ENCODE data around the gene BLM.

The BLM gene

DNA sequence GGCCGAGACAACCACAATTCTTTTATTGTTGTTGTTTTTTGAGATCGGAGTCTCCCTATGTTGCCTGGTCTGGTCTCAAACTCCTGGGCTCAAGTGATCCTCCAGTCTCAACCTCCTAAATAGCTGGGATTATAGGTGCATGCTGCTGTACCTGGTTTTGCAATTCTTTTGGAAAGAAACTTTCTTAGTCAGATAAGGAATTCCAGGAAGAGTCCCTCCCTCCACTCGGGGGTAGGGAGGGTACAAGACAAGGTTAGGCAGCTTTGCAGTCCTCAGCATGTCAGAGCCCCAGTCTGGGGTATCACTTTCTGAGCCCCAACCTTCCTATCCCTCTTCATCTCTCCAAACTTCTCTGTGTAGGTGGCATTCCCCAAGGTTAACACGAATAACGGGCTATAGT is 117.5 kb downstream of the BLM start:
- no peak overlapping the region for H3K4me3 ChIP-seq (ENCODE audit: low read length)
- no peak for DNase-seq (ENCODE audit: low read depth)
- TF ChIP-seq, protein P1, sequence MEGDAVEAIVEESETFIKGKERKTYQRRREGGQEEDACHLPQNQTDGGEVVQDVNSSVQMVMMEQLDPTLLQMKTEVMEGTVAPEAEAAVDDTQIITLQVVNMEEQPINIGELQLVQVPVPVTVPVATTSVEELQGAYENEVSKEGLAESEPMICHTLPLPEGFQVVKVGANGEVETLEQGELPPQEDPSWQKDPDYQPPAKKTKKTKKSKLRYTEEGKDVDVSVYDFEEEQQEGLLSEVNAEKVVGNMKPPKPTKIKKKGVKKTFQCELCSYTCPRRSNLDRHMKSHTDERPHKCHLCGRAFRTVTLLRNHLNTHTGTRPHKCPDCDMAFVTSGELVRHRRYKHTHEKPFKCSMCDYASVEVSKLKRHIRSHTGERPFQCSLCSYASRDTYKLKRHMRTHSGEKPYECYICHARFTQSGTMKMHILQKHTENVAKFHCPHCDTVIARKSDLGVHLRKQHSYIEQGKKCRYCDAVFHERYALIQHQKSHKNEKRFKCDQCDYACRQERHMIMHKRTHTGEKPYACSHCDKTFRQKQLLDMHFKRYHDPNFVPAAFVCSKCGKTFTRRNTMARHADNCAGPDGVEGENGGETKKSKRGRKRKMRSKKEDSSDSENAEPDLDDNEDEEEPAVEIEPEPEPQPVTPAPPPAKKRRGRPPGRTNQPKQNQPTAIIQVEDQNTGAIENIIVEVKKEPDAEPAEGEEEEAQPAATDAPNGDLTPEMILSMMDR (IDR thresholded peaks at IDR 0.05; ENCODE audit: insufficient read depth, low read depth, low read length, missing control alignments): no peak

DNA sequence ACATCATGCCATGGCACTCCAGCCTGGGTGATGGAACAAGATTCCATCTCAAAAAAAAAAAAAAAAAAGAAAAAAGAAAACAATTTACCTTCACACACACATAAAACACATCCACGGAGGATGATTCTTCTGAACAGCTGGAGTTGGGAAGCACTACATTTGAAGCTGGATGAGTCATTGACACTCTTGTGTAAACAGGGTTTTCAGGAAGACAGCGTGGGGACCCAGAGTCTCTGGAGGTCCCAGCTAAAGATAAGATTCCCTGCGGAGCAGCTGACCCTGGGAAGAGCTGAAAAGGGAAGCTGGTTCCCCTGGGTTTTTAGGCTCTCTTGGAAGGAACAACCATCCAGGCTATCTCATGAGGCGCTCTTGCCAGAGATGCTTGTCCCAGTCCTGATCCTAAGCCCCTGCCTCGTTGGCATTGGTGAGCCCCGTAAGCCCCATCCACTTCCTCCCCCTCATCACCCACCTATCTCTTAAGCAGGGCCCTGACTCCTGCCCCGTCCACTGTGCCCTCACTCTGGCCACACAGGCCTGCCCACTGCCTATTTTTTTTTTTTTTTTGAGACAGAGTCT is 119.2 kb downstream of the BLM start:
- no peak overlapping the region for H3K4me3 ChIP-seq (ENCODE audit: low read length)
- peak; percentile 71 for DNase-seq (ENCODE audit: low read depth)
- TF ChIP-seq, protein P1 (IDR thresholded peaks at IDR 0.05; ENCODE audit: insufficient read depth, low read depth, low read length, missing control alignments): no peak

DNA sequence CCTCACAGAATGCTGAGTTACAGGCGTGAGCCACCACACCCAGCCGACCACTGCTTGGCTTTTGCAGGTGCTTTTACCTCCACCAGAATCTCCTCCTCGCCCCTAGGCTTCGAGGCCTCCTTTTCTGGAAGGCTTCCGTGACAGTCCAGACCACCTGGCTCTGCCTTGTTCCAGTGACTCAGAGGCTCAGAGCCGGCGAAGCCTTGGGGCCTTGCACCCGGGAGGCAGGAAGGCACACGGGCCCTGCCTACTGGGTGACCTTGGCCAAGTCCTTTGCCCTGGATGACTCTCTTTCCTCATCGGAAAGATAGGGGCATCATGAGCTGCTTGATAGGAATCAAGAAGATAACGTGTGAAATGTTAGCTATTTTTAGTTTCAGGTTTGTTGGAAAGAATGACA is 119.9 kb downstream of the BLM start:
- H3K4me3 ChIP-seq (ENCODE audit: low read length): no peak overlapping the region
- no peak for DNase-seq (ENCODE audit: low read depth)
- TF ChIP-seq, protein P1 (IDR thresholded peaks at IDR 0.05; ENCODE audit: insufficient read depth, low read depth, low read length, missing control alignments): no peak

DNA sequence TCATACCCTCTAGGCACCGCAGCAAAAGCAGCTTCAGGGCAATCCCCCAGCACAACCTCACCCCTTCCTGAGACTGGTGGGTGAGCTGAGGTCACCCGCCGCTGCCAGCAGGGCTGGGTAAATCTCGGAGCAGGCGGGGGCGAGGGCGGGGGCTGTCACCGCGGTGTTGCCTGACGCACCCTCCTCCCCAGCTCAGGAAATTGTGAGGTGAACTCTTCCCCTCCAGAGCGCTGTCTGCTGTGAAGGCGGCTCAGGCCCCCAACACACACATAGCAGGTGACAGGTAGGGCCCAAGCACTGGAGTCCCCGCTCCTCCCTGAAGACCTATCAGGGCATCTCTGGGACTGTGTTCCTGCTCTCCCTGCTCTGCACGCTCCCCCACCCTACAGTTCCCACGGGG is 121.0 kb downstream of the BLM start:
- no peak overlapping the region for H3K4me3 ChIP-seq (ENCODE audit: low read length)
- DNase-seq (ENCODE audit: low read depth): no peak
- TF ChIP-seq, protein P1 (IDR thresholded peaks at IDR 0.05; ENCODE audit: insufficient read depth, low read depth, low read length, missing control alignments): no peak

DNA sequence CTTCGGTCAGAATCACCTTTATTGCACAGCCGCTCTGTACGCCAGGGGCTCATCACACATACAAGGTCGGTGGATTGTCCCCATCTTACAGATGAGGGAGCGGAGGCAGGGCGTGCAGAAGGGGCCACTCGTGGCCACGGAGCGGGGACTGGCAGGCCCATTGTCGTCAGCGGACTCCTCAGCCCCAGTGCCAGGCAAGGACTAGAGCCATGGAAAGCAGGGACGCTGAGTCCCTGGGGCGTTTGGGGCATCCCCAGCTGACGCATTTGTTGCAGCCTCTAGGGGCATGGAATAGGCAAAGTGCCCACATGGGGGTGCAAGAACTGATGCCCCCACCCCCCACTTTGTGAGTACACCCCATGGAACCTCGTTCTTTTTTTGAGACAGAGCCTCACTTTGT is 121.4 kb downstream of the BLM start:
- DNase-seq (ENCODE audit: low read depth): no peak
- TF ChIP-seq, protein P1 (IDR thresholded peaks at IDR 0.05; ENCODE audit: insufficient read depth, low read depth, low read length, missing control alignments): no peak
- H3K4me3 ChIP-seq (ENCODE audit: low read length): no peak overlapping the region

DNA sequence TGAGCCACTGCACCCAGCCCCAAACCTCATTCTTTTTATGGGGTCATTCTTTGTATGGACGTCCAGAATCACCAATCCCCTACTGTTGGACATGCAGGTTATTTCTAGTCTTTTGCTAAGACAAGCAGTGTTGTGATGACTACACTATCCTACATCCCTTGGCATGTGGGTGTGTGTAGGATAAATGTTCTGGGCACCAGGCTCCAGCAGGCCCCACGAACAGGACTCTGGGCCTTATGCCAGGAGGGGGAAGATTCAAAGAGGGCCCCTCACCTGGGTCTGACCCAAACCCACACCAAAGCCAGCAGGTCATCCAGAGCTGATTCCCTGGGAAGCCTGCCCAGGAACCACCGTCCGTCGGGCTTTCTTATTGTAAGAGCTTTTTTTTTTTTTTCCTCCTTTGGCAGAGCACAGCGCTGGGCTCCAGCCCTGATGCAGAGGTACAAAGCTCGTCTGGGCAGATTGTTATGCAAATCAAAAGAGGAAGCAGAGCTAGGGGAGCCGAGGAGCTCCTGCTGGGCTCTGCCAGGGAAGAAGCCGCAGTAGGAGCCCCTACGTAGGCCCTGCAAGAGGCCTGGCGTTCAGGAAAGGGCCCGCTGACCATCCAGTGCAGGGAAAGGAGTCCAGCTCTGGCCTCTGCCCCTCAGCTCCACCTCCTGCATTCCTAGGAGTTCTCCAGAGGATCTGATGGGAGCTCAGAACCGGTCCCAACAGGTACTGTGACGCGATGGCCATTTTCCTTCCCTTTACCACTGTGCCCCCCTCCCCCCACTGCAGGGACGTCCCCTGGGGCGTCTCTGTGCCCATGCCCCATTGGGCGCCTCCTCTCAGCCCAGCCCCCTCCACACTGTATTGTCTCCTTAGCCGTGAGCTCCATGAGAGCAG is 122.3 kb downstream of the BLM start:
- DNase-seq (ENCODE audit: low read depth): peak; percentile 85
- H3K4me3 ChIP-seq (ENCODE audit: low read length): peak overlapping the region; percentile 34
- TF ChIP-seq, protein P1 (IDR thresholded peaks at IDR 0.05; ENCODE audit: insufficient read depth, low read depth, low read length, missing control alignments): no peak
